PC-3 (cell line): ENCODE measurements around the gene MAP3K9. TPM values are rescaled to one million over a fixed set of nuclear protein-coding genes. Genes with fewer than 3 reads are reported as not detected.
"Not testable (repeated sequence)": the region's sequence is repeated elsewhere in the genome, so short reads cannot be mapped to it uniquely, and the experiment has no call there.

Experiments used
- ATAC-seq: fragments of 200-7000 bp; cut with Tn5 transposase; 2 replicates; pipeline ENCODE4 v1.9.1; 2020; ENCODE audit warnings: mild to moderate bottlenecking, moderate library complexity
- BruUV-seq: library from RNA; stranded (reverse); fragments of 400-500 nt; replicated peaks from 2 replicates; lab custom pipeline; 2021; lab: Mats Ljungman, UMichigan
- CTCF ChIA-PET: fragments of 300-600 bp; sonication (Branson Sonifier 250); formaldehyde crosslinking; loops from one replicate; lab custom pipeline; 2022; ENCODE audit warnings: antibody characterized with exemption; lab: Charles Lee
- POLR2A ChIA-PET: fragments of 300-600 bp; sonication (Branson Sonifier 250); formaldehyde crosslinking; loops from one replicate; lab custom pipeline; 2022; ENCODE audit warnings: antibody characterized with exemption; ENCODE audit not compliant: unreplicated experiment; lab: Charles Lee
- DNase-seq: peaks from one replicate; pipeline ENCODE4 v3.0.0-alpha.2; 2015
- H2AFZ ChIP-seq: fragments of 300-600 bp; sonication (generic); 2 replicates; pipeline ENCODE4 v1.6.0; 2016; ENCODE audit warnings: antibody characterized with exemption, low read length
- H3F3A ChIP-seq: fragments of 300-600 bp; sonication (generic); one replicate; pipeline ENCODE4 v1.6.0; 2017; ENCODE audit warnings: antibody characterized with exemption, low read length, control low read depth, mild to moderate bottlenecking; ENCODE audit not compliant: unreplicated experiment
- H3K27ac ChIP-seq: fragments of 300-600 bp; sonication (generic); 2 replicates; pipeline ENCODE4 v1.5.1; 2016; ENCODE audit warnings: mild to moderate bottlenecking, low read length
- H3K27me3 ChIP-seq: fragments of 300-600 bp; sonication (generic); 2 replicates; pipeline ENCODE4 v1.6.1; 2016; ENCODE audit warnings: low read length, mixed read lengths
- H3K36me3 ChIP-seq: fragments of 300-600 bp; sonication (generic); 2 replicates; pipeline ENCODE4 v1.6.1; 2016; ENCODE audit warnings: low read depth, mixed run types, low read length, mixed read lengths
- H3K4me1 ChIP-seq: fragments of 300-600 bp; sonication (generic); 2 replicates; pipeline ENCODE4 v1.5.1; 2016; ENCODE audit warnings: low read length; ENCODE audit not compliant: insufficient read depth
- H3K4me2 ChIP-seq: fragments of 300-600 bp; sonication (generic); 2 replicates; pipeline ENCODE4 v1.6.0; 2016; ENCODE audit warnings: low read length
- H3K4me3 ChIP-seq: fragments of 300-600 bp; sonication (generic); 2 replicates; pipeline ENCODE4 v1.5.1; 2016; ENCODE audit warnings: mild to moderate bottlenecking, low read length, mixed read lengths
- H3K79me2 ChIP-seq: fragments of 300-600 bp; sonication (generic); 2 replicates; pipeline ENCODE4 v1.6.1; 2017; ENCODE audit warnings: low read length, mixed read lengths
- H3K9ac ChIP-seq: fragments of 300-600 bp; sonication (generic); 2 replicates; pipeline ENCODE4 v1.6.0; 2016; ENCODE audit warnings: mild to moderate bottlenecking, low read length
- H3K9me2 ChIP-seq: fragments of 300-600 bp; sonication (generic); replicated peaks from 2 replicates; pipeline ENCODE4 v1.6.1; 2016; ENCODE audit warnings: mixed run types, low read length, mixed read lengths
- H3K9me3 ChIP-seq: fragments of 300-600 bp; sonication (generic); 2 replicates; pipeline ENCODE4 v1.6.1; 2016; ENCODE audit warnings: low read length, mixed read lengths
- H4K20me1 ChIP-seq: fragments of 300-600 bp; sonication (generic); 2 replicates; pipeline ENCODE4 v1.6.1; 2016; ENCODE audit warnings: low read length, mixed read lengths
- EZH2 ChIP-seq: fragments of 300-600 bp; sonication (generic); IDR thresholded peaks from one replicate; pipeline ENCODE4 v1.6.1; 2017; ENCODE audit warnings: antibody characterized with exemption, mild to moderate bottlenecking, low read length; ENCODE audit not compliant: unreplicated experiment
- EZH2phosphoT487 ChIP-seq: fragments of 300-600 bp; sonication (generic); IDR thresholded peaks from 2 replicates; pipeline ENCODE4 v1.6.1; 2018; ENCODE audit warnings: mild to moderate bottlenecking, antibody characterized with exemption, low read length, borderline replicate concordance
- intact Hi-C: fragments of 100-400 bp; cut with micrococcal nuclease; formaldehyde crosslinking; loops from 2 replicates; pipeline ENCODE4 v1.9.0; 2023
- total RNA-seq: library from RNA; depleted of rRNA; stranded (reverse); fragments of >200 nt; gene quantifications from 2 replicates; pipeline ENCODE4 v1.2.3, GENCODE V29; 2014
- TF ChIP-seq, protein P1 (sequence below): fragments of 300-600 bp; sonication (generic); conservative IDR thresholded peaks from 2 replicates; pipeline ENCODE4 v1.5.1; 2017; ENCODE audit warnings: antibody characterized with exemption, low read depth, mild to moderate bottlenecking, low read length

Gene MAP3K9
- total RNA-seq, 1 experiment from 2014 or later = 13.4 TPM

DNA sequence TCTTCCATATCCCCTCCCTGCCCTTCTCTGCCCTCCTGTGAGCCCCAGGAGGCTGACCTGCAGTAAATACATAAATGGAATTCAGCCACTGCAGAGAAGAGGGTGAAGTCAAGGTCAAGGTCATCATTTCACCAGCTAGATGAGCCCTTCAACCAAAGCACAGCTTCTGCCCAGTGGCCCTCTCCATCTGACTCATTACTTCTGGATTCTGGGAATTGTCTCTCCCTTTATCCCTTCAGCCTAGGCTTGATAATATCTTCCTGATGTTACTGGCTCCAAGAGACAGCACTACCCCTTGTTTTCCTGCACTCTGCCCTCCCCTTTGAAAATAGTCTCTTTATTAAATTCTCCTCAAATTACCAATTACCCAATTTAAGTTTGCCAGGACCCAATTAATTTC, 103.1 kb downstream of the MAP3K9 start:
- H3K9ac ChIP-seq = no peak overlapping the region
- intact Hi-C loops = no loop called here
- no peak overlapping the region for H3K27ac ChIP-seq
- no peaks in the 10 kb centered on the region for H3K36me3 ChIP-seq
- no TSS peak for BruUV-seq
- H2AFZ ChIP-seq = no peak overlapping the region
- POLR2A ChIA-PET = no interaction called here
- no peaks in the 10 kb centered on the region for H3F3A ChIP-seq
- ATAC-seq = no peak
- H3K9me3 ChIP-seq = no peaks in the 10 kb centered on the region
- TF ChIP-seq EZH2phosphoT487 (no peak), EZH2 (no peak)
- TF ChIP-seq, protein P1, sequence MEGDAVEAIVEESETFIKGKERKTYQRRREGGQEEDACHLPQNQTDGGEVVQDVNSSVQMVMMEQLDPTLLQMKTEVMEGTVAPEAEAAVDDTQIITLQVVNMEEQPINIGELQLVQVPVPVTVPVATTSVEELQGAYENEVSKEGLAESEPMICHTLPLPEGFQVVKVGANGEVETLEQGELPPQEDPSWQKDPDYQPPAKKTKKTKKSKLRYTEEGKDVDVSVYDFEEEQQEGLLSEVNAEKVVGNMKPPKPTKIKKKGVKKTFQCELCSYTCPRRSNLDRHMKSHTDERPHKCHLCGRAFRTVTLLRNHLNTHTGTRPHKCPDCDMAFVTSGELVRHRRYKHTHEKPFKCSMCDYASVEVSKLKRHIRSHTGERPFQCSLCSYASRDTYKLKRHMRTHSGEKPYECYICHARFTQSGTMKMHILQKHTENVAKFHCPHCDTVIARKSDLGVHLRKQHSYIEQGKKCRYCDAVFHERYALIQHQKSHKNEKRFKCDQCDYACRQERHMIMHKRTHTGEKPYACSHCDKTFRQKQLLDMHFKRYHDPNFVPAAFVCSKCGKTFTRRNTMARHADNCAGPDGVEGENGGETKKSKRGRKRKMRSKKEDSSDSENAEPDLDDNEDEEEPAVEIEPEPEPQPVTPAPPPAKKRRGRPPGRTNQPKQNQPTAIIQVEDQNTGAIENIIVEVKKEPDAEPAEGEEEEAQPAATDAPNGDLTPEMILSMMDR = no peak
- no peaks in the 10 kb centered on the region for H3K27me3 ChIP-seq
- H3K9me2 ChIP-seq = no peaks in the 10 kb centered on the region
- H3K4me2 ChIP-seq = no peak overlapping the region
- H4K20me1 ChIP-seq = no peaks in the 10 kb centered on the region
- H3K4me3 ChIP-seq = no peak overlapping the region
- no peak for DNase-seq
- H3K79me2 ChIP-seq = no peaks in the 10 kb centered on the region
- CTCF ChIA-PET = interaction anchor here (1.0 kb wide), 1 partner anchor 65 kb away, joined by 5 read pairs; no protein-coding TSS in a partner anchor
- peaks cover 23% of the 10 kb centered on the region for H3K4me1 ChIP-seq

DNA sequence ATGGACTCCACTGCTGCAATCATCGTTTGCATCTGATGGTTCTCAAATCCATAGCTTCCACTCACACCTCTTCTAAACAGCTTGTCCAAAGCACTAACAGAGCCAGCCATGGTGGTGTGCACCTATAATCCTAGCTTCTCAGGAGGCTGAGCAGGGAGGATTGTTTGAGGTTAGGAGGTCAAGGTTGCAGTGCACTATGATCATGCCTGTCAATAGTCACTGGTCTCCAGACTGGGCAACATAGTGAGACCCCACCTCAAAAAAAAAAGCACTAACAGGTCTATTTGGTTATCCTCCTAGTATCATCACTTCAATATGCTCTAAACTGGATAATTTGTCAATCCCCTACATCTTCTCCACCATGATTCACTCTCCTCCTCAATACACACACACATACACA, 104.4 kb downstream of the MAP3K9 start:
- CTCF ChIA-PET = no interaction called here

DNA sequence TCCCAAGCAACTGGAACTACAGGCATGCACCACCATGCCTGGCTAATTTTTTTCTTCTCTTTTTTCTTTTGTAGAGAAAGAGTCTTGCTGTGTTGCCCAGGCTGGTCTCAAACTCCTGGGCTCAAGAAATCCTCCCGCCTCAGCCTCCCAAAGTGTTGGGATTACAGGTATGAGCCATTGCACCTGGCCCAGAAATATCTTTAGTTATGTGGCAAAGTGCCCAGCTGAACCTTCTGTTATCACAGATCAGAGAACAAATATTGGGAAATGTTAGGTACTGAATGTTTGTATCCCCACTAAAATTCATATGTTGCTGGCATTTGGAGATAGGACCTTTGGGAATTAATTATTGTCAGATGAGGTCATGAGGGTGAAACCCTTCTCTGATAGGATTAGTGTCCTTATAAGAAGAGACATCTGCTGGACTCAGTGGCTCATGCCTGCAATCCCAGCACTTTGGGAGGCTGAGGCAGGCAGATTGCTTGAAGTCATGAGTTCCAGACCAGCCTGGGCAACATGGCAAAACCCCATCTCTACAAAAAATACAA, 105.6 kb downstream of the MAP3K9 start:
- POLR2A ChIA-PET, H3K27me3 ChIP-seq, H3K4me3 ChIP-seq, H3K79me2 ChIP-seq, H2AFZ ChIP-seq, H3F3A ChIP-seq, H3K4me2 ChIP-seq, H3K36me3 ChIP-seq, H3K9me2 ChIP-seq, intact Hi-C loops, H3K27ac ChIP-seq, CTCF ChIA-PET, DNase-seq, H4K20me1 ChIP-seq, H3K9me3 ChIP-seq, H3K9ac ChIP-seq, ATAC-seq, BruUV-seq: not testable (repeated sequence)
- peaks cover 22% of the 10 kb centered on the region for H3K4me1 ChIP-seq

More for the DNA sequence above, 104.4 kb downstream of the MAP3K9 start:
- Histone ChIP-seq H3K27me3 (no peaks in the 10 kb centered on the region), H3K79me2 (no peaks in the 10 kb centered on the region), H3K9ac (no peak overlapping the region), H3F3A (no peaks in the 10 kb centered on the region), H3K4me2 (no peak overlapping the region), H3K27ac (no peak overlapping the region), H4K20me1 (no peaks in the 10 kb centered on the region), H3K9me3 (no peaks in the 10 kb centered on the region), H2AFZ (no peak overlapping the region), H3K36me3 (no peaks in the 10 kb centered on the region), H3K4me3 (no peak overlapping the region), H3K4me1 (peaks cover 22% of the 10 kb centered on the region), H3K9me2 (no peaks in the 10 kb centered on the region)
- POLR2A ChIA-PET = no interaction called here
- no peak for ATAC-seq
- no peak for TF ChIP-seq EZH2
- no peak for TF ChIP-seq EZH2phosphoT487
- TF ChIP-seq, protein P1 = no peak
- BruUV-seq = no TSS peak
- intact Hi-C loops = no loop called here
- no peak for DNase-seq
